ENCODE results near the gene PJVK. TPM values are rescaled to one million over a fixed set of nuclear protein-coding genes. Genes with fewer than 3 reads are reported as not detected.
"Not testable (repeated sequence)": the region's sequence is repeated elsewhere in the genome, so short reads cannot be mapped to it uniquely, and the experiment has no call there.

The PJVK gene
- 0.03 and 0.08 TPM in 2 replicates for total RNA-seq (2014; rRNA removed; shearing (Covaris generic))

- Histone ChIP-seq H3K4me3 (peak within 1 kb of the TSS; percentile 89), H3K9me3 (replicated peaks) (no peaks in the 10 kb centered on the region), H3K4me1 (replicated peaks) (peaks cover 16% of the 10 kb centered on the region), H3K27me3 (replicated peaks) (no peaks in the 10 kb centered on the region), H3K36me3 (peaks cover 39% of the 10 kb centered on the region), H3K27ac (peak within 1 kb of the TSS; percentile 91)
- DNase-seq (ENCODE audit: low read depth in 1 of 2, low spot score in 2 of 2), result peak; percentile 98 to 99
Measured at GRCh38 chr2:178450774-178451525, at the start of gene PJVK, which contains the start of gene PRKRA. Gene PJVK (plus strand): TSS chr2:178451378. CDS start chr2:178453410, 2,032 bp downstream. Gene PRKRA (minus strand): TSS chr2:178451175. CDS start chr2:178451030, 145 bp downstream.

- no peak for DNase-seq (ENCODE audit: low read depth in 1 of 2, low spot score in 2 of 2)
- Histone ChIP-seq H3K27ac (no peak overlapping the region), H3K27me3 (replicated peaks) (no peaks in the 10 kb centered on the region)
Measured at GRCh38 chr2:178401994-178402437, 49.2 kb upstream of the PJVK start.

GRCh38 chr2:178403671-178404306, 47.4 kb upstream of the PJVK start:
- no peak overlapping the region for H3K27ac ChIP-seq

More at GRCh38 chr2:178401994-178402437, 49.2 kb upstream of the PJVK start:
- Histone ChIP-seq H3K36me3 (no peaks in the 10 kb centered on the region), H3K4me1 (replicated peaks) (peaks cover 16% of the 10 kb centered on the region), H3K9me3 (replicated peaks) (no peaks in the 10 kb centered on the region), H3K4me3 (no peak overlapping the region)

GRCh38 chr2:178404368-178404767, 46.8 kb upstream of the PJVK start:
- peaks cover 18% of the 10 kb centered on the region for H3K4me1 ChIP-seq (replicated peaks)
- peak; percentile 52 to 72 for DNase-seq (ENCODE audit: low read depth in 1 of 2, low spot score in 2 of 2)
- H3K36me3 ChIP-seq, result no peaks in the 10 kb centered on the region
- no peak overlapping the region for H3K4me3 ChIP-seq
- no peak overlapping the region for H3K27ac ChIP-seq
- no peaks in the 10 kb centered on the region for H3K9me3 ChIP-seq (replicated peaks)
- no peaks in the 10 kb centered on the region for H3K27me3 ChIP-seq (replicated peaks)

More at GRCh38 chr2:178403671-178404306, 47.4 kb upstream of the PJVK start:
- no peaks in the 10 kb centered on the region for H3K27me3 ChIP-seq (replicated peaks)
- no peaks in the 10 kb centered on the region for H3K9me3 ChIP-seq (replicated peaks)
- no peak overlapping the region for H3K4me3 ChIP-seq
- H3K4me1 ChIP-seq (replicated peaks), result peaks cover 18% of the 10 kb centered on the region
- DNase-seq (ENCODE audit: low read depth in 1 of 2, low spot score in 2 of 2), result no peak
- no peaks in the 10 kb centered on the region for H3K36me3 ChIP-seq

- Histone ChIP-seq H3K27ac (no peak overlapping the region), H3K9me3 (replicated peaks) (no peaks in the 10 kb centered on the region), H3K27me3 (replicated peaks) (no peaks in the 10 kb centered on the region), H3K4me1 (replicated peaks) (peaks cover 12% of the 10 kb centered on the region), H3K36me3 (no peaks in the 10 kb centered on the region), H3K4me3 (no peak overlapping the region)
- no peak for DNase-seq (ENCODE audit: low read depth in 1 of 2, low spot score in 2 of 2)
Measured at GRCh38 chr2:178409261-178409660, 41.9 kb upstream of the PJVK start.

GRCh38 chr2:178412047-178412446, 39.1 kb upstream of the PJVK start:
- H3K4me3 ChIP-seq, result no peak overlapping the region
- no peak overlapping the region for H3K27ac ChIP-seq
- H3K4me1 ChIP-seq (replicated peaks), result peaks cover 12% of the 10 kb centered on the region
- no peak for DNase-seq (ENCODE audit: low read depth in 1 of 2, low spot score in 2 of 2)
- H3K36me3 ChIP-seq, result no peaks in the 10 kb centered on the region
- no peaks in the 10 kb centered on the region for H3K9me3 ChIP-seq (replicated peaks)
- no peaks in the 10 kb centered on the region for H3K27me3 ChIP-seq (replicated peaks)

- not testable (repeated sequence) for H3K4me3 ChIP-seq; H3K9me3 ChIP-seq (replicated peaks); DNase-seq (ENCODE audit: low read depth in 1 of 2, low spot score in 2 of 2); H3K36me3 ChIP-seq; H3K27ac ChIP-seq; H3K27me3 ChIP-seq (replicated peaks)
- peaks cover 10% of the 10 kb centered on the region for H3K4me1 ChIP-seq (replicated peaks)
Measured at GRCh38 chr2:178412453-178412852, 38.7 kb upstream of the PJVK start.

GRCh38 chr2:178413472-178414265, 37.5 kb upstream of the PJVK start:
- DNase-seq (ENCODE audit: low read depth in 1 of 2, low spot score in 2 of 2), result peak; percentile 83 to 95
- peaks cover 14% of the 10 kb centered on the region for H3K4me1 ChIP-seq (replicated peaks)
- peak overlapping the region; percentile 64 for H3K4me3 ChIP-seq
- no peaks in the 10 kb centered on the region for H3K36me3 ChIP-seq
- H3K27me3 ChIP-seq (replicated peaks), result no peaks in the 10 kb centered on the region
- peak overlapping the region; percentile 99 for H3K27ac ChIP-seq
- H3K9me3 ChIP-seq (replicated peaks), result no peaks in the 10 kb centered on the region

- no peaks in the 10 kb centered on the region for H3K36me3 ChIP-seq
- H3K4me1 ChIP-seq (replicated peaks), result peaks cover 18% of the 10 kb centered on the region
Measured at GRCh38 chr2:178414266-178415247, 36.6 kb upstream of the PJVK start.

GRCh38 chr2:178415979-178416378, 35.2 kb upstream of the PJVK start:
- Histone ChIP-seq H3K4me1 (replicated peaks) (peaks cover 18% of the 10 kb centered on the region), H3K9me3 (replicated peaks) (no peaks in the 10 kb centered on the region), H3K4me3 (no peak overlapping the region), H3K27ac (no peak overlapping the region), H3K36me3 (no peaks in the 10 kb centered on the region), H3K27me3 (replicated peaks) (no peaks in the 10 kb centered on the region)
- DNase-seq (ENCODE audit: low read depth in 1 of 2, low spot score in 2 of 2), result no peak

More at GRCh38 chr2:178414266-178415247, 36.6 kb upstream of the PJVK start:
- no peaks in the 10 kb centered on the region for H3K27me3 ChIP-seq (replicated peaks)
- H3K4me3 ChIP-seq, result peak overlapping the region; percentile 64
- peak overlapping the region; percentile 99 for H3K27ac ChIP-seq
- peak; percentile 86 to 93 for DNase-seq (ENCODE audit: low read depth in 1 of 2, low spot score in 2 of 2)
- no peaks in the 10 kb centered on the region for H3K9me3 ChIP-seq (replicated peaks)

GRCh38 chr2:178417916-178418315, 33.3 kb upstream of the PJVK start:
- no peak overlapping the region for H3K4me3 ChIP-seq
- no peak overlapping the region for H3K27ac ChIP-seq
- H3K9me3 ChIP-seq (replicated peaks), result no peaks in the 10 kb centered on the region
- peaks cover 16% of the 10 kb centered on the region for H3K4me1 ChIP-seq (replicated peaks)
- H3K27me3 ChIP-seq (replicated peaks), result no peaks in the 10 kb centered on the region
- peaks cover 7% of the 10 kb centered on the region; the same call in 1 of the 2 replicates for H3K36me3 ChIP-seq
- DNase-seq (ENCODE audit: low read depth in 1 of 2, low spot score in 2 of 2), result no peak

- Histone ChIP-seq H3K27ac (0 out of 2 replicates have a peak overlapping the region, but pooled peaks have one; percentile 10), H3K36me3 (peaks cover 9% of the 10 kb centered on the region; the same call in 1 of the 2 replicates)
- DNase-seq (ENCODE audit: low read depth in 1 of 2, low spot score in 2 of 2), result peak in 1 of 2 experiments; percentile 28
Measured at GRCh38 chr2:178418426-178418825, 32.8 kb upstream of the PJVK start.

More at GRCh38 chr2:178418426-178418825, 32.8 kb upstream of the PJVK start:
- Histone ChIP-seq H3K4me1 (replicated peaks) (peaks cover 13% of the 10 kb centered on the region), H3K4me3 (no peak overlapping the region), H3K9me3 (replicated peaks) (no peaks in the 10 kb centered on the region), H3K27me3 (replicated peaks) (no peaks in the 10 kb centered on the region)
